PC-9 (cell line): ENCODE results near the gene FEM1C. TPM values are rescaled to one million over a fixed set of nuclear protein-coding genes. Genes with fewer than 3 reads are reported as not detected.
"Not testable (repeated sequence)": the region's sequence is repeated elsewhere in the genome, so short reads cannot be mapped to it uniquely, and the experiment has no call there.

ENCODE experiments used
- BruUV-seq: library from RNA; stranded (reverse); fragments of 400-500 nt; replicated peaks from 2 replicates; lab custom pipeline; 2021; lab: Mats Ljungman, UMichigan
- CTCF ChIA-PET: fragments of 300-600 bp; sonication (Branson Sonifier 250); formaldehyde crosslinking; loops from one replicate; lab custom pipeline; 2022; ENCODE audit warnings: antibody characterized with exemption; lab: Charles Lee
- POLR2A ChIA-PET: fragments of 300-600 bp; sonication (Branson Sonifier 250); formaldehyde crosslinking; loops from one replicate; lab custom pipeline; 2022; ENCODE audit warnings: antibody characterized with exemption; ENCODE audit not compliant: unreplicated experiment; lab: Charles Lee
- DNase-seq, 2 experiments: peaks; one replicate each; pipeline versions ENCODE4 v3.0.0 to v3.0.0-alpha.2; 2015 to 2022; ENCODE audit warnings: mixed read lengths in 1 of 2
- H2AFZ ChIP-seq: fragments of 200-600 bp; sonication (generic); 2 replicates; pipeline ENCODE4 v1.8.1; 2017; ENCODE audit warnings: antibody characterized with exemption
- H3F3A ChIP-seq: fragments of 200-600 bp; sonication (generic); 2 replicates; pipeline ENCODE4 v1.8.1; 2017; ENCODE audit warnings: antibody characterized with exemption, mild to moderate bottlenecking, low read depth; ENCODE audit not compliant: insufficient read depth
- H3K27ac ChIP-seq: fragments of 200-600 bp; sonication (generic); 2 replicates; pipeline ENCODE4 v1.6.1; 2016; ENCODE audit warnings: mixed run types
- H3K27me3 ChIP-seq: fragments of 200-600 bp; sonication (generic); 2 replicates; pipeline ENCODE4 v1.6.1; 2016; ENCODE audit warnings: low read depth, mixed run types; ENCODE audit not compliant: insufficient read depth
- H3K36me3 ChIP-seq: fragments of 200-600 bp; sonication (generic); 2 replicates; pipeline ENCODE4 v1.6.1; 2016; ENCODE audit warnings: low read depth, mixed run types
- H3K4me1 ChIP-seq: fragments of 200-600 bp; sonication (generic); replicated peaks from 2 replicates; pipeline ENCODE4 v1.6.1; 2016; ENCODE audit warnings: mixed run types; ENCODE audit not compliant: insufficient read depth
- H3K4me2 ChIP-seq: fragments of 200-600 bp; sonication (generic); 2 replicates; pipeline ENCODE4 v1.6.1; 2017; ENCODE audit warnings: mixed run types
- H3K4me3 ChIP-seq: fragments of 200-600 bp; sonication (generic); 2 replicates; pipeline ENCODE4 v1.6.1; 2016; ENCODE audit warnings: mixed run types
- H3K79me2 ChIP-seq: fragments of 200-600 bp; sonication (generic); 2 replicates; pipeline ENCODE4 v1.6.1; 2017; ENCODE audit warnings: low read depth, mixed run types
- H3K9me2 ChIP-seq: fragments of 200-600 bp; sonication (generic); 2 replicates; pipeline ENCODE4 v1.8.1; 2017; ENCODE audit warnings: mild to moderate bottlenecking; ENCODE audit not compliant: insufficient read depth
- H3K9me3 ChIP-seq: fragments of 200-600 bp; sonication (generic); 2 replicates; pipeline ENCODE4 v1.8.1; 2016; ENCODE audit warnings: low read depth; ENCODE audit not compliant: insufficient read depth
- H4K20me1 ChIP-seq: fragments of 200-600 bp; sonication (generic); 2 replicates; pipeline ENCODE4 v1.8.1; 2017; ENCODE audit not compliant: insufficient read depth
- CTCF ChIP-seq: fragments of 200-600 bp; sonication (generic); conservative IDR thresholded peaks from 2 replicates; pipeline ENCODE4 v1.6.1; 2017; ENCODE audit warnings: mixed run types, antibody characterized with exemption, mild to moderate bottlenecking, moderate library complexity
- EZH2 ChIP-seq: fragments of 200-600 bp; sonication (generic); IDR thresholded peaks from 2 replicates; pipeline ENCODE4 v1.8.0; 2017; ENCODE audit warnings: antibody characterized with exemption, low read depth
- intact Hi-C: fragments of 100-400 bp; cut with micrococcal nuclease; formaldehyde crosslinking; loops from one replicate; pipeline ENCODE4 v1.10.0; 2022; ENCODE audit not compliant: unreplicated experiment
- total RNA-seq: library from RNA; stranded (reverse); gene quantifications from 2 replicates; pipeline ENCODE4 v1.2.3, GENCODE V29; 2021

Gene FEM1C
- total RNA-seq, 1 experiment from 2014 or later, result 15.9 TPM

- ChIA-PET CTCF (no interaction called here), POLR2A (no interaction called here)
- Histone ChIP-seq H3K4me2 (no peak overlapping the region), H2AFZ (no peak overlapping the region), H3K27me3 (no peaks in the 10 kb centered on the region), H3F3A (peaks cover 2% of the 10 kb centered on the region; the same call in 1 of the 2 replicates), H3K4me3 (no peak overlapping the region), H3K27ac (no peak overlapping the region), H4K20me1 (no peaks in the 10 kb centered on the region), H3K9me2 (no peaks in the 10 kb centered on the region), H3K9me3 (no peaks in the 10 kb centered on the region), H3K36me3 (no peaks in the 10 kb centered on the region), H3K79me2 (no peaks in the 10 kb centered on the region), H3K4me1 (no peaks in the 10 kb centered on the region)
- no peak for DNase-seq
- no peak for TF ChIP-seq EZH2
- no peak for TF ChIP-seq CTCF
- intact Hi-C loops, result no loop called here
- BruUV-seq, result no TSS peak
Measured at GRCh38 chr5:115480900-115481299, 63.7 kb downstream of the FEM1C start.

GRCh38 chr5:115480271-115480670, 64.3 kb downstream of the FEM1C start:
- no peak for DNase-seq
- ChIA-PET CTCF (no interaction called here), POLR2A (no interaction called here)
- no peaks in the 10 kb centered on the region for H3K36me3 ChIP-seq
- no peaks in the 10 kb centered on the region for H4K20me1 ChIP-seq
- H3K79me2 ChIP-seq, result no peaks in the 10 kb centered on the region
- H3K4me1 ChIP-seq, result no peaks in the 10 kb centered on the region
- TF ChIP-seq EZH2 (no peak), CTCF (no peak)
- no peak overlapping the region for H3K27ac ChIP-seq
- intact Hi-C loops, result no loop called here
- no peak overlapping the region for H3K4me3 ChIP-seq
- no peaks in the 10 kb centered on the region for H3K27me3 ChIP-seq
- H3K9me3 ChIP-seq, result no peaks in the 10 kb centered on the region
- no peaks in the 10 kb centered on the region for H3F3A ChIP-seq
- no peaks in the 10 kb centered on the region for H3K9me2 ChIP-seq
- no peak overlapping the region for H2AFZ ChIP-seq
- no peak overlapping the region for H3K4me2 ChIP-seq
- BruUV-seq, result no TSS peak

GRCh38 chr5:115479166-115479873, 65.3 kb downstream of the FEM1C start:
- H3K4me2 ChIP-seq, H4K20me1 ChIP-seq, CTCF ChIA-PET, H3K79me2 ChIP-seq, H3K36me3 ChIP-seq, H3K9me2 ChIP-seq, H3F3A ChIP-seq, DNase-seq, H3K4me3 ChIP-seq, intact Hi-C loops, H3K9me3 ChIP-seq, H3K4me1 ChIP-seq, POLR2A ChIA-PET, H3K27me3 ChIP-seq, H2AFZ ChIP-seq, BruUV-seq, H3K27ac ChIP-seq: not testable (repeated sequence)

GRCh38 chr5:115478281-115478680, 66.3 kb downstream of the FEM1C start:
- no peaks in the 10 kb centered on the region for H3K79me2 ChIP-seq
- CTCF ChIA-PET, result no interaction called here
- no peak overlapping the region for H3K4me2 ChIP-seq
- H3K9me3 ChIP-seq, result no peaks in the 10 kb centered on the region
- H4K20me1 ChIP-seq, result no peaks in the 10 kb centered on the region
- no TSS peak for BruUV-seq
- intact Hi-C loops, result no loop called here
- H3K27ac ChIP-seq, result no peak overlapping the region
- no peak overlapping the region for H2AFZ ChIP-seq
- no peaks in the 10 kb centered on the region for H3K27me3 ChIP-seq
- H3K4me3 ChIP-seq, result no peak overlapping the region
- H3K4me1 ChIP-seq, result no peaks in the 10 kb centered on the region
- DNase-seq, result no peak
- no peaks in the 10 kb centered on the region for H3K9me2 ChIP-seq
- POLR2A ChIA-PET, result interaction anchor here (0.7 kb wide), 1 partner anchor 10 kb away, joined by 4 read pairs; no protein-coding TSS in a partner anchor
- no peaks in the 10 kb centered on the region for H3K36me3 ChIP-seq
- H3F3A ChIP-seq, result no peaks in the 10 kb centered on the region
- TF ChIP-seq CTCF (no peak), EZH2 (no peak)
